ENCODE data around the gene ACER2. TPM values are rescaled to one million over a fixed set of nuclear protein-coding genes. Genes with fewer than 3 reads are reported as not detected.

ACER2 gene
- total and polyA plus RNA-seq, 2 of the 4 experiments (the other 2 are of a cell fraction), result 0.84 to 1.6 TPM

- dilution Hi-C loops (cut with HindIII; ENCODE audit: low sequenced_read_pairs, unreplicated experiment) (no loop called here), intact Hi-C loops (cut with micrococcal nuclease) (no loop called here), in situ Hi-C loops (cut with MboI; ENCODE audit: low sequenced_read_pairs) (no loop called here)
- Histone ChIP-seq H3K79me1 (ENCODE audit: low read depth in 1 of 2, low read length in 2 of 2) (peaks cover 2 to 3% of the 10 kb centered on the region in 2 experiments; a peak in 2 of 4 replicates), H2AFZ (replicated peaks; ENCODE audit: low read length, poor library complexity) (no peak overlapping the region), H2BK120ac (ENCODE audit: low read depth, low read length) (no peak overlapping the region), H3K36me3 (ENCODE audit: control insufficient read depth, insufficient read depth, low read length) (no peaks in the 10 kb centered on the region), H2AK9ac (replicated peaks; ENCODE audit: low read depth, low read length, poor library complexity) (no peak overlapping the region), H3K23ac (ENCODE audit: low read depth, low read length) (no peak overlapping the region), H3K4me1 (ENCODE audit: control insufficient read depth, insufficient read depth, low read length) (0 out of 2 replicates have a peak, but pooled peaks cover 2% of the 10 kb centered on the region), H4K91ac (ENCODE audit: insufficient read depth, low read depth, low read length) (no peak overlapping the region), H2BK20ac (ENCODE audit: low read depth, low read length) (no peak overlapping the region), H4K20me1 (ENCODE audit: insufficient read depth, low read length) (no peaks in the 10 kb centered on the region), H4K5ac (ENCODE audit: low read depth, low read length) (no peak overlapping the region), H3K9me1 (ENCODE audit: insufficient read depth, low read length) (0 out of 2 replicates have a peak, but pooled peaks cover 4% of the 10 kb centered on the region), H2AK5ac (ENCODE audit: low read depth, low read length) (no peak overlapping the region), H3K14ac (replicated peaks; ENCODE audit: low read depth, low read length) (no peak overlapping the region), H3K56ac (ENCODE audit: extremely low read depth, insufficient read depth, low read length) (no peak overlapping the region), H2BK15ac (ENCODE audit: low read depth, low read length) (no peak overlapping the region), H3K27me3 (ENCODE audit: control insufficient read depth, insufficient read depth, low read length) (no peaks in the 10 kb centered on the region), H3K4me2 (ENCODE audit: low read depth, low read length) (no peak overlapping the region), H3K4ac (ENCODE audit: low read depth, low read length) (no peak overlapping the region), H3K27ac (ENCODE audit: insufficient read depth, low read length) (no peak overlapping the region), H3K9me3 (ENCODE audit: control insufficient read depth, insufficient read depth, low read length) (no peaks in the 10 kb centered on the region), H3K18ac (ENCODE audit: low read depth, low read length) (no peak overlapping the region), H2BK5ac (ENCODE audit: low read depth, low read length, poor library complexity, severe bottlenecking) (no peak overlapping the region), H3K9ac (ENCODE audit: low read depth, low read length) (no peak overlapping the region), H4K8ac (ENCODE audit: low read depth in 2 of 2, low read length in 2 of 2) (no peak overlapping the region), H3K4me3 (ENCODE audit: insufficient read depth, low read depth, low read length) (no peak overlapping the region)
- TF ChIP-seq, protein P1, sequence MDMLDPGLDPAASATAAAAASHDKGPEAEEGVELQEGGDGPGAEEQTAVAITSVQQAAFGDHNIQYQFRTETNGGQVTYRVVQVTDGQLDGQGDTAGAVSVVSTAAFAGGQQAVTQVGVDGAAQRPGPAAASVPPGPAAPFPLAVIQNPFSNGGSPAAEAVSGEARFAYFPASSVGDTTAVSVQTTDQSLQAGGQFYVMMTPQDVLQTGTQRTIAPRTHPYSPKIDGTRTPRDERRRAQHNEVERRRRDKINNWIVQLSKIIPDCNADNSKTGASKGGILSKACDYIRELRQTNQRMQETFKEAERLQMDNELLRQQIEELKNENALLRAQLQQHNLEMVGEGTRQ (IDR thresholded peaks at IDR 0.05; ENCODE audit: low read depth, low read length), result no peak
- DNase-seq (no peak), ATAC-seq (ENCODE audit: low read depth) (no peak)
- ChIA-PET CTCF (no interaction called here), POLR2A (ENCODE audit: unreplicated experiment) (no interaction called here)
- no CpG with 5 or more reads among the region's 6 CpGs for WGBS, 2 experiments (ENCODE audit: extremely low coverage in 2 of 2, insufficient read length in 1 of 2)
- BruUV-seq (replicated peaks), result no TSS peak
These were observed 22.9 kb upstream of the ACER2 start for GRCh38 chr9:19385786-19386501.
